Neural cell (in vitro differentiated cells): Measurements from ENCODE around the gene CDHR5. TPM values are rescaled to one million over a fixed set of nuclear protein-coding genes. Genes with fewer than 3 reads are reported as not detected.

Experiments used
- H2AFZ ChIP-seq: fragments of 200-600, 300-800 bp; sonication (generic), shearing (Covaris generic); 2 replicates; pipeline ENCODE4 v1.6.0; 2014; ENCODE audit warnings: low read depth, mild to moderate bottlenecking, antibody characterized with exemption, low read length, moderate library complexity
- H3F3A ChIP-seq: fragments of 200-600 bp; shearing (Covaris generic); 2 replicates; pipeline ENCODE4 v1.6.1; 2016; ENCODE audit warnings: mild to moderate bottlenecking, moderate library complexity, mixed read lengths, antibody characterized with exemption, low read length; ENCODE audit not compliant: insufficient read depth, poor library complexity, severe bottlenecking
- H3K27ac ChIP-seq: fragments of 200-600, 300-800 bp; sonication (generic), shearing (Covaris generic); 2 replicates; pipeline ENCODE4 v1.5.1; 2014; ENCODE audit warnings: mild to moderate bottlenecking, low read length, moderate library complexity
- H3K27me3 ChIP-seq: fragments of 300-800, 200-600 bp; sonication (generic), shearing (Covaris generic); 2 replicates; pipeline ENCODE4 v1.6.0; 2014; ENCODE audit warnings: mild to moderate bottlenecking, low read depth, low read length, moderate library complexity; ENCODE audit not compliant: insufficient read depth
- H3K36me3 ChIP-seq: fragments of 300-800, 200-600 bp; sonication (generic), shearing (Covaris generic); 2 replicates; pipeline ENCODE4 v1.5.1; 2014; ENCODE audit warnings: mild to moderate bottlenecking, antibody characterized with exemption, low read length, moderate library complexity; ENCODE audit not compliant: insufficient read depth
- H3K4me2 ChIP-seq: fragments of 300-800, 200-600 bp; sonication (generic), shearing (Covaris generic); 2 replicates; pipeline ENCODE4 v1.6.0; 2014; ENCODE audit warnings: mild to moderate bottlenecking, low read length
- H3K4me3 ChIP-seq: fragments of 300-800, 200-600 bp; sonication (generic), shearing (Covaris generic); 2 replicates; pipeline ENCODE4 v1.5.1; 2014; ENCODE audit warnings: mild to moderate bottlenecking, low read length, moderate library complexity
- H3K79me2 ChIP-seq: fragments of 200-600 bp; shearing (Covaris generic); replicated peaks from 2 replicates; pipeline ENCODE4 v1.6.0; 2014; ENCODE audit warnings: mild to moderate bottlenecking, low read length, moderate library complexity; ENCODE audit not compliant: insufficient read depth
- H3K9ac ChIP-seq: fragments of 300-800, 200-600 bp; sonication (generic), shearing (Covaris generic); 2 replicates; pipeline ENCODE4 v1.6.1; 2016; ENCODE audit warnings: mild to moderate bottlenecking, low read length, mixed read lengths
- H3K9me2 ChIP-seq: fragments of 200-600 bp; shearing (Covaris generic); 2 replicates; pipeline ENCODE4 v1.6.1; 2016; ENCODE audit warnings: mild to moderate bottlenecking, low read length, mixed read lengths; ENCODE audit not compliant: insufficient read depth
- H3K9me3 ChIP-seq: fragments of 200-600, 300-800 bp; sonication (generic), shearing (Covaris generic); 2 replicates; pipeline ENCODE4 v1.6.1; 2016; ENCODE audit warnings: mild to moderate bottlenecking, mixed run types, low read length, moderate library complexity, mixed read lengths
- H4K20me1 ChIP-seq: fragments of 200-600 bp; shearing (Covaris generic); 2 replicates; pipeline ENCODE4 v1.6.1; 2016; ENCODE audit warnings: mild to moderate bottlenecking, mixed run types; ENCODE audit not compliant: insufficient read depth
- EP300 ChIP-seq: fragments of 450-650 bp; conservative IDR thresholded peaks from 2 replicates; pipeline ENCODE4 v1.6.1; 2014; ENCODE audit warnings: antibody characterized with exemption, mild to moderate bottlenecking, moderate library complexity; ENCODE audit not compliant: poor library complexity, severe bottlenecking
- EZH2 ChIP-seq: fragments of 200-600, 300-800 bp; shearing (Covaris generic), sonication (generic); IDR thresholded peaks from 2 replicates; pipeline ENCODE4 v1.6.1; 2014; ENCODE audit warnings: antibody characterized with exemption, low read length, borderline replicate concordance, mild to moderate bottlenecking; ENCODE audit not compliant: insufficient read depth, poor library complexity, severe bottlenecking
- MXI1 ChIP-seq: fragments of 450-650 bp; conservative IDR thresholded peaks from 2 replicates; pipeline ENCODE4 v1.6.1; 2014; ENCODE audit warnings: antibody characterized with exemption, mild to moderate bottlenecking; ENCODE audit not compliant: poor library complexity, severe bottlenecking
- POLR2AphosphoS5 ChIP-seq: IDR thresholded peaks from 2 replicates; pipeline ENCODE4 v1.6.1; 2012
- RAD21 ChIP-seq: fragments of 450-650 bp; conservative IDR thresholded peaks from 2 replicates; pipeline ENCODE4 v1.6.1; 2014; ENCODE audit warnings: antibody characterized with exemption, mild to moderate bottlenecking, moderate library complexity
- REST ChIP-seq: IDR thresholded peaks from 2 replicates; pipeline ENCODE4 v1.6.1; 2012; ENCODE audit warnings: borderline replicate concordance
- SMC3 ChIP-seq: fragments of 450-650 bp; conservative IDR thresholded peaks from 2 replicates; pipeline ENCODE4 v1.6.1; 2014; ENCODE audit warnings: antibody characterized with exemption, mild to moderate bottlenecking, moderate library complexity; ENCODE audit not compliant: poor library complexity
- TAF1 ChIP-seq: IDR thresholded peaks from 2 replicates; pipeline ENCODE4 v1.6.1; 2012; ENCODE audit warnings: low read depth
- polyA plus RNA-seq: library from polyadenylated mRNA; depleted of rRNA; stranded (reverse); fragments of >200 nt; gene quantifications from 2 replicates; pipeline ENCODE4 v1.2.3, GENCODE V29; 2014
- TF ChIP-seq, protein P1 (sequence below): fragments of 450-650 bp; IDR thresholded peaks from 2 replicates; pipeline ENCODE4 v1.5.1; 2014; ENCODE audit warnings: antibody characterized with exemption, mild to moderate bottlenecking, moderate library complexity; ENCODE audit not compliant: poor library complexity, severe bottlenecking

CDHR5 gene
- polyA plus RNA-seq, 1 donor from 2014 or later = not detected

- Histone ChIP-seq H3K79me2 (peaks cover 39% of the 10 kb centered on the region), H3F3A (no peaks in the 10 kb centered on the region), H3K36me3 (no peaks in the 10 kb centered on the region), H3K9me2 (no peaks in the 10 kb centered on the region), H3K9me3 (no peaks in the 10 kb centered on the region), H3K27ac (no peak overlapping the region), H4K20me1 (peaks cover 16% of the 10 kb centered on the region), H3K27me3 (no peaks in the 10 kb centered on the region), H3K4me2 (peak overlapping the region; percentile 68), H3K4me3 (peak overlapping the region; percentile 97), H3K9ac (peak overlapping the region; percentile 93), H2AFZ (no peak overlapping the region)
- TF ChIP-seq, protein P1, sequence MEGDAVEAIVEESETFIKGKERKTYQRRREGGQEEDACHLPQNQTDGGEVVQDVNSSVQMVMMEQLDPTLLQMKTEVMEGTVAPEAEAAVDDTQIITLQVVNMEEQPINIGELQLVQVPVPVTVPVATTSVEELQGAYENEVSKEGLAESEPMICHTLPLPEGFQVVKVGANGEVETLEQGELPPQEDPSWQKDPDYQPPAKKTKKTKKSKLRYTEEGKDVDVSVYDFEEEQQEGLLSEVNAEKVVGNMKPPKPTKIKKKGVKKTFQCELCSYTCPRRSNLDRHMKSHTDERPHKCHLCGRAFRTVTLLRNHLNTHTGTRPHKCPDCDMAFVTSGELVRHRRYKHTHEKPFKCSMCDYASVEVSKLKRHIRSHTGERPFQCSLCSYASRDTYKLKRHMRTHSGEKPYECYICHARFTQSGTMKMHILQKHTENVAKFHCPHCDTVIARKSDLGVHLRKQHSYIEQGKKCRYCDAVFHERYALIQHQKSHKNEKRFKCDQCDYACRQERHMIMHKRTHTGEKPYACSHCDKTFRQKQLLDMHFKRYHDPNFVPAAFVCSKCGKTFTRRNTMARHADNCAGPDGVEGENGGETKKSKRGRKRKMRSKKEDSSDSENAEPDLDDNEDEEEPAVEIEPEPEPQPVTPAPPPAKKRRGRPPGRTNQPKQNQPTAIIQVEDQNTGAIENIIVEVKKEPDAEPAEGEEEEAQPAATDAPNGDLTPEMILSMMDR = no peak
- no peak for TF ChIP-seq MXI1
- no peak for TF ChIP-seq SMC3
- no peak for TF ChIP-seq RAD21
- no peak for TF ChIP-seq REST
- TF ChIP-seq EP300 = no peak
- TF ChIP-seq EZH2 = no peak
- no peak for TF ChIP-seq POLR2AphosphoS5
Measured at GRCh38 chr11:577611-577894, 47.2 kb downstream of the CDHR5 start.

DNA sequence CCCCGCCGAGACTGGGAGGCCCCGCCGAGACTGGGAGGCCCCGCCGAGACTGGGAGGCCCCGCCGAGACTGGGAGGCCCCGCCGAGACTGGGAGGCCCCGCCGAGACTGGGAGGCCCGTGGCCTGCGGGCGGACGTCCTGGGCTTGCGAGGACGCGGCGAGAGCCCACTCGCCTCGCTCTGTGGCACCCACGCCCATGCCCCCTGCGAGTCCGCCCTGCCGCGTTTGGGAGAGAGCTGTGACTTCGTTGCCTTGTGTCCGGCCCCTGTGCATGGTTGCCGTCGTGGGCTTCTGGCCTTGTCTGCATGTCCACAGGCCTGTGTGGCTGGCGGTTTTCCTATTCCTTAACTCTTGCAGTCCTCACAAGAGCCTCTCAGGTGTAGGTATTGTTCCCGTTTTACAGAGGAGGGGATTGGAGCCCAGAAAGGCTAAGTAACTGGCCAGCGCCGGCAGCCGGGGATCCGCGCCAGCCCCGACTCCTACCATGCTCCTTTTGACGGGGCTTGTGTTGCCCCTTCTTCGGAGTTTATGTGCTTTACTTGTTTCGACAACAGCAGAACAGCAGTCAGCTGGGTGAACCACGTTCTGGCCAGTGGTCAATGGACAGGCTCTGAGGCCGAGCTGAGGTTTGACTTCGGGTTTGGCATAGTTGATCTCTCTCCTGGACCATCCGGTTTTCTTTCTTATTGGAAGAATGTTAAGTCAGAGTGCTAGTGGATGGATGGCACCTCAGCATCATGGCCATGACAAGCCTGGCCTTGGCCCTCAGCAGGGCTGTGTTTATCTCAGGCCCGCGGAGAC is 47.7 kb downstream of the CDHR5 start:
- Histone ChIP-seq H3K9me3 (no peaks in the 10 kb centered on the region), H3F3A (no peaks in the 10 kb centered on the region), H3K4me3 (peak overlapping the region; percentile 97), H4K20me1 (peaks cover 16% of the 10 kb centered on the region), H3K9ac (peak overlapping the region; percentile 93), H3K27ac (peak overlapping the region; percentile 52), H3K36me3 (no peaks in the 10 kb centered on the region), H3K9me2 (no peaks in the 10 kb centered on the region), H3K27me3 (no peaks in the 10 kb centered on the region), H3K4me2 (peak overlapping the region; percentile 68), H2AFZ (no peak overlapping the region), H3K79me2 (peaks cover 39% of the 10 kb centered on the region)
- no peak for TF ChIP-seq TAF1
- TF ChIP-seq EP300 = no peak
- no peak for TF ChIP-seq REST
- no peak for TF ChIP-seq EZH2
- TF ChIP-seq, protein P1 = no peak
- no peak for TF ChIP-seq MXI1
- TF ChIP-seq SMC3 = no peak
- no peak for TF ChIP-seq POLR2AphosphoS5
